IMR-90 (cell line): ENCODE results near the gene ETV6. TPM values are rescaled to one million over a fixed set of nuclear protein-coding genes. Genes with fewer than 3 reads are reported as not detected.
"Not testable (repeated sequence)": the region's sequence is repeated elsewhere in the genome, so short reads cannot be mapped to it uniquely, and the experiment has no call there.

Experiments
- ATAC-seq: fragments of 200-7000 bp; cut with Tn5 transposase; 2 replicates; pipeline ENCODE4 v1.9.1; 2020; ENCODE audit warnings: low read depth, mild to moderate bottlenecking, moderate library complexity
- BruUV-seq: library from RNA; stranded (reverse); fragments of 400-500 nt; replicated peaks from 2 replicates; lab custom pipeline; 2021; lab: Mats Ljungman, UMichigan
- CTCF ChIA-PET: fragments of 300-600 bp; formaldehyde crosslinking; extraction: SDS; loops from one replicate; lab custom pipeline; 2021; ENCODE audit warnings: antibody characterized with exemption; lab: Yijun Ruan, JAX
- POLR2A ChIA-PET: fragments of 300-600 bp; sonication (Branson Sonifier 250); formaldehyde crosslinking; loops from one replicate; lab custom pipeline; 2022; ENCODE audit warnings: antibody characterized with exemption; ENCODE audit not compliant: unreplicated experiment; lab: Charles Lee
- DNase-seq: peaks from one replicate; pipeline ENCODE4 v3.0.0; 2013
- H2AFZ ChIP-seq: replicated peaks from 2 replicates; pipeline ENCODE3; 2013; ENCODE audit warnings: low read length, mild to moderate bottlenecking; ENCODE audit not compliant: poor library complexity
- H2AK5ac ChIP-seq: 2 replicates; pipeline ENCODE4 v1.6.1; 2013; ENCODE audit warnings: low read depth, low read length, inconsistent platforms
- H2AK9ac ChIP-seq: replicated peaks from 2 replicates; pipeline ENCODE3; 2013; ENCODE audit warnings: mild to moderate bottlenecking, low read depth, low read length, moderate library complexity; ENCODE audit not compliant: poor library complexity
- H2BK120ac ChIP-seq: 2 replicates; pipeline ENCODE4 v1.6.1; 2013; ENCODE audit warnings: low read depth, low read length, inconsistent platforms
- H2BK15ac ChIP-seq: 3 replicates; pipeline ENCODE4 v1.6.1; 2013; ENCODE audit warnings: low read depth, low read length, inconsistent platforms
- H2BK20ac ChIP-seq: 2 replicates; pipeline ENCODE4 v1.6.1; 2013; ENCODE audit warnings: low read depth, mild to moderate bottlenecking, inconsistent platforms, low read length, moderate library complexity
- H2BK5ac ChIP-seq: 2 replicates; pipeline ENCODE4 v1.6.1; 2013; ENCODE audit warnings: mild to moderate bottlenecking, low read depth, low read length, inconsistent platforms; ENCODE audit not compliant: poor library complexity, severe bottlenecking
- H3K14ac ChIP-seq: replicated peaks from 2 replicates; pipeline ENCODE4 v1.6.1; 2013; ENCODE audit warnings: low read depth, low read length, inconsistent platforms
- H3K18ac ChIP-seq: 2 replicates; pipeline ENCODE4 v1.6.1; 2013; ENCODE audit warnings: low read depth, low read length, control low read depth
- H3K23ac ChIP-seq: 2 replicates; pipeline ENCODE4 v1.6.1; 2013; ENCODE audit warnings: low read depth, low read length, inconsistent platforms
- H3K27ac ChIP-seq: 2 replicates; pipeline ENCODE4 v1.5.1; 2013; ENCODE audit warnings: mild to moderate bottlenecking, control low read depth, low read length; ENCODE audit not compliant: insufficient read depth
- H3K27me3 ChIP-seq: 2 replicates; pipeline ENCODE4 v1.6.1; 2013; ENCODE audit warnings: low read length; ENCODE audit not compliant: control insufficient read depth, insufficient read depth
- H3K36me3 ChIP-seq: 2 replicates; pipeline ENCODE4 v1.6.1; 2013; ENCODE audit warnings: low read length, mixed read lengths; ENCODE audit not compliant: control insufficient read depth, insufficient read depth
- H3K4ac ChIP-seq: 2 replicates; pipeline ENCODE4 v1.6.1; 2013; ENCODE audit warnings: low read depth, low read length, inconsistent platforms
- H3K4me1 ChIP-seq: 2 replicates; pipeline ENCODE4 v1.6.1; 2013; ENCODE audit warnings: low read length, mixed read lengths; ENCODE audit not compliant: control insufficient read depth, insufficient read depth
- H3K4me2 ChIP-seq: 2 replicates; pipeline ENCODE4 v1.6.1; 2013; ENCODE audit warnings: low read depth, mild to moderate bottlenecking, control low read depth, low read length, moderate library complexity
- H3K4me3 ChIP-seq: 2 replicates; pipeline ENCODE4 v1.5.1; 2013; ENCODE audit warnings: low read depth, mild to moderate bottlenecking, control low read depth, low read length, moderate library complexity; ENCODE audit not compliant: insufficient read depth
- H3K56ac ChIP-seq: 2 replicates; pipeline ENCODE4 v1.6.1; 2013; ENCODE audit warnings: low read length, inconsistent platforms; ENCODE audit not compliant: insufficient read depth; ENCODE audit errors: extremely low read depth
- H3K79me1 ChIP-seq, 2 experiments: 2 replicates each; pipeline ENCODE4 v1.6.1; 2013; ENCODE audit warnings: low read length in 2 of 2, inconsistent platforms in 1 of 2, low read depth in 1 of 2
- H3K9ac ChIP-seq: 2 replicates; pipeline ENCODE4 v1.6.1; 2013; ENCODE audit warnings: low read depth, low read length, control low read depth
- H3K9me1 ChIP-seq: 2 replicates; pipeline ENCODE4 v1.6.1; 2013; ENCODE audit warnings: low read length, inconsistent platforms; ENCODE audit not compliant: insufficient read depth
- H3K9me3 ChIP-seq: 2 replicates; pipeline ENCODE4 v1.6.1; 2013; ENCODE audit warnings: low read length; ENCODE audit not compliant: control insufficient read depth, insufficient read depth
- H4K20me1 ChIP-seq: 2 replicates; pipeline ENCODE4 v1.6.1; 2013; ENCODE audit warnings: low read length, inconsistent platforms; ENCODE audit not compliant: insufficient read depth
- H4K5ac ChIP-seq: 2 replicates; pipeline ENCODE4 v1.6.1; 2013; ENCODE audit warnings: mild to moderate bottlenecking, low read depth, low read length, control low read depth
- H4K8ac ChIP-seq, 2 experiments: 2 replicates each; pipeline ENCODE4 v1.6.1; 2013; ENCODE audit warnings: low read depth in 2 of 2, low read length in 2 of 2, control low read depth in 1 of 2, inconsistent platforms in 1 of 2
- H4K91ac ChIP-seq: 2 replicates; pipeline ENCODE4 v1.6.1; 2013; ENCODE audit warnings: low read depth, low read length, inconsistent platforms; ENCODE audit not compliant: insufficient read depth
- WGBS, 2 experiments: methylation state at CpG; one replicate each; pipeline versions ENCODE4 v1.1.5 to v1.1.7; 2013; ENCODE audit warnings: missing lambda C conversion rate in 2 of 2; ENCODE audit not compliant: insufficient read length in 1 of 2; ENCODE audit errors: extremely low coverage in 2 of 2; 5-methylcytosine and 5-hydroxymethylcytosine counted together
- dilution Hi-C: fragments of 300-500 bp; cut with HindIII; formaldehyde crosslinking; loops from one replicate; pipeline ENCODE4 v1.14.3; 2018; ENCODE audit warnings: low sequenced_read_pairs; ENCODE audit not compliant: unreplicated experiment
- in situ Hi-C: fragments of 300-500 bp; cut with MboI; formaldehyde crosslinking; loops from 3 replicates; pipeline ENCODE4 v1.14.3; 2019; ENCODE audit warnings: low sequenced_read_pairs, inconsistent platforms, mixed read lengths
- intact Hi-C: fragments of 100-400 bp; cut with micrococcal nuclease; formaldehyde crosslinking; loops from 2 replicates; pipeline ENCODE4 v1.10.0; 2022
- polyA plus RNA-seq, 3 experiments: library from polyadenylated mRNA; depleted of rRNA; stranded (reverse); fragments of >200 nt; gene quantifications; 2 replicates each; pipeline ENCODE4 v1.2.3, GENCODE V29; 2012; ENCODE audit warnings: low replicate concordance in 1 of 3
- total RNA-seq: library from RNA; depleted of rRNA; stranded (reverse); fragments of >200 nt; gene quantifications from 2 replicates; pipeline ENCODE4 v1.2.3, GENCODE V29; 2012

The ETV6 gene
- total and polyA plus RNA-seq, 2 of the 4 experiments (the other 2 are of a cell fraction) = 8.4 to 9.9 TPM

- H3K14ac ChIP-seq, intact Hi-C loops, H4K91ac ChIP-seq, H3K9me3 ChIP-seq, H4K8ac ChIP-seq, H3K23ac ChIP-seq, H4K5ac ChIP-seq, H2BK120ac ChIP-seq, H3K4me3 ChIP-seq, H2AFZ ChIP-seq, BruUV-seq, H3K56ac ChIP-seq, H3K4ac ChIP-seq, H2BK5ac ChIP-seq, H2AK5ac ChIP-seq, H3K9ac ChIP-seq, H2BK20ac ChIP-seq, ATAC-seq, DNase-seq, H3K27ac ChIP-seq, H2AK9ac ChIP-seq, H3K4me2 ChIP-seq, H3K36me3 ChIP-seq, H3K4me1 ChIP-seq, in situ Hi-C loops, H3K27me3 ChIP-seq, CTCF ChIA-PET, H2BK15ac ChIP-seq, H3K18ac ChIP-seq, dilution Hi-C loops, POLR2A ChIA-PET: not testable (repeated sequence)
- WGBS, 2 experiments = no CpG with 5 or more reads among the region's 3 CpGs
- peaks cover 12% of the 10 kb centered on the region for H3K9me1 ChIP-seq
- peaks cover 48 to 65% of the 10 kb centered on the region in 2 experiments for H3K79me1 ChIP-seq
- peaks cover 33% of the 10 kb centered on the region; the same call in 1 of the 2 replicates for H4K20me1 ChIP-seq
Observed at GRCh38 chr12:11681695-11682094, 32.2 kb downstream of the ETV6 start.
